ENCODE results near the gene TMEM59L. TPM values are rescaled to one million over a fixed set of nuclear protein-coding genes. Genes with fewer than 3 reads are reported as not detected.

TMEM59L gene
- total RNA-seq, 4 donors from 2014 or later = 0.34 to 2.1 (median 0.88) TPM; not detected in 1

DNA sequence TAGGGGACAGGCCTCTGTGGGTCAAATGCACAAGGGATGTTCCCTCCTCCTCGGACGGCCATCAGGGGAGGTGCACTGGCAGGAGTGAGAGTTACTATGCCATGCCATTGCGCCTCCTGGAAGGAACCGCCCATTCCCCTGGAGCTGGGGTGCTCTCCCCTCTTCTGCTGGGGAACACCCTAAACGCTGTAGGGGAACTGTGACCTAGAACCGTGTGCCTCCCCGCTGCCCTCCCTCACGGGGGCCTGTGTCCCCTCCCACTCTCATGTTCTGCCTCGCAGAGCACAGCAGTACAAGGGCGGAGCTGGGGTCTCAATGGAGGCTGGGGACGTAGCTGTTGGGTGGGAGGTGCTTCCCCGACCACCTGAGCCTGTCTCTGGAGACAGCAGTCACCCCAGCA is 53.6 kb downstream of the TMEM59L start:
- no peak for TF ChIP-seq CTCF (IDR thresholded peaks at IDR 0.05; ENCODE audit: low read depth)

GRCh38 chr19:18666784-18667183 is 54.1 kb downstream of the TMEM59L start:
- no peak for TF ChIP-seq CTCF (IDR thresholded peaks at IDR 0.05; ENCODE audit: low read depth)

DNA sequence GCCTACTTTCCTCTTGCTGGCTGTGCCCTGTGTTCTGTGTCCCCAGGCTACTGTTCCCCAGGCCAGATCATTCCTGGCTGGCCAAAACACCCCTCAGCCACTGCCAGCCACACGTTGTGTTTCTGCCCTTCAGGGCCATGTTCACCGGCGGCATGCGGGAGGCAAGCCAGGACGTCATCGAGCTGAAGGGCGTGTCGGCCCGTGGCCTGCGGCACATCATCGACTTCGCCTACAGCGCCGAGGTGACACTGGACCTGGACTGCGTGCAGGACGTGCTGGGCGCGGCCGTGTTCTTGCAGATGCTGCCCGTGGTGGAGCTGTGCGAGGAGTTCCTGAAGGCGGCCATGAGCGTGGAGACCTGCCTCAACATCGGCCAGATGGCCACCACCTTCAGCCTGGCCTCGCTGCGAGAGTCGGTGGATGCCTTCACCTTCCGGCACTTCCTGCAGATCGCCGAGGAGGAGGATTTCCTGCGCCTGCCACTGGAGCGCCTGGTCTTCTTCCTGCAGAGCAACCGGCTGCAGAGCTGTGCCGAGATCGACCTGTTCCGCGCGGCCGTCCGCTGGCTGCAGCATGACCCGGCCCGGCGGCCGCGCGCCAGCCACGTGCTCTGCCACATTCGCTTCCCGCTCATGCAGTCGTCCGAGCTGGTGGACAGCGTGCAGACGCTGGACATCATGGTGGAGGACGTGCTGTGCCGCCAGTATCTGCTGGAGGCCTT is 55.0 kb downstream of the TMEM59L start:
- no peak for TF ChIP-seq CTCF (IDR thresholded peaks at IDR 0.05; ENCODE audit: low read depth)

GRCh38 chr19:18668252-18668631 is 55.6 kb downstream of the TMEM59L start:
- no peak for TF ChIP-seq CTCF (IDR thresholded peaks at IDR 0.05; ENCODE audit: low read depth)

DNA sequence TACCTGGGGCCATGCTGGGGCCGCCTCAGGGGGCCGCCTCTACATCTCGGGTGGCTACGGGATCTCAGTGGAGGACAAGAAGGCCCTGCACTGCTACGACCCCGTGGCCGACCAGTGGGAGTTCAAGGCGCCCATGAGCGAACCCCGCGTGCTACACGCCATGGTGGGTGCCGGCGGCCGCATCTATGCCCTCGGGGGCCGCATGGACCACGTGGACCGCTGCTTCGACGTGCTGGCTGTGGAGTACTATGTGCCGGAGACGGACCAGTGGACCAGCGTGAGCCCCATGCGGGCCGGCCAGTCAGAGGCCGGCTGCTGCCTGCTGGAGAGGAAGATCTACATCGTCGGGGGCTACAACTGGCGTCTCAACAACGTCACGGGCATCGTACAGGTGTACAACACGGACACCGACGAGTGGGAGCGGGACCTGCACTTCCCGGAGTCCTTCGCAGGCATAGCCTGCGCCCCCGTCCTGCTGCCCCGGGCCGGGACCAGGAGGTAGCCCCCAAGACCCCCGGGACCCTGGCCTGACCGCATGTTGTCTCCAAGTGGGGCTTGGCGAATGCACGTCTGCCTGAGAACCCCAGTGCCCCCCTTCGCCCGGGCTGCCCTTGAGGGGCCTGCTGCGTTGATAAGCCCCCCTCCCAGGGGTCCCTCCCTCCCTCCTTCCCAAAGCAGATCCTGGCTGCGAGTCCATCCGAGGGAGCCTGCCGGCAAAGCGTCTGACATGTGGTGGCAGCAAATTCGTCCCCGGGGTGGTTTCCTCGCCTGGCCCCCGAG is 56.3 kb downstream of the TMEM59L start:
- TF ChIP-seq CTCF (IDR thresholded peaks at IDR 0.05; ENCODE audit: low read depth) = no peak

- TF ChIP-seq CTCF (IDR thresholded peaks at IDR 0.05; ENCODE audit: low read depth) = no peak
These were observed 56.8 kb downstream of the TMEM59L start for GRCh38 chr19:18669524-18669817.

GRCh38 chr19:18669883-18670282 is 57.2 kb downstream of the TMEM59L start:
- TF ChIP-seq CTCF (IDR thresholded peaks at IDR 0.05; ENCODE audit: low read depth) = no peak
